Natural killer cell (primary cell): Measurements from ENCODE around the gene CEP104. TPM values are rescaled to one million over a fixed set of nuclear protein-coding genes. Genes with fewer than 3 reads are reported as not detected.

Experiments
- ATAC-seq, 3 donors: fragments of 150-1000 bp in 2 of 3; fragments of 200-7000 bp in 1 of 3; cut with Tn5 transposase; 1 replicate in 1 of 3; 2 replicates in 2 of 3; pipeline ENCODE4 v1.10.0; 2021; ENCODE audit warnings: mild to moderate bottlenecking in 2 of 3, moderate library complexity in 2 of 3
- DNase-seq, 2 donors: peaks; one replicate each; pipeline versions ENCODE4 v3.0.0 to v3.0.0-alpha.2; 2013 to 2021; ENCODE audit warnings: mixed read lengths in 1 of 2
- H3K27ac ChIP-seq: one replicate; pipeline ENCODE4 v1.5.1; 2013; ENCODE audit warnings: mild to moderate bottlenecking, low read length
- H3K27me3 ChIP-seq: one replicate; pipeline ENCODE4 v1.6.1; 2013; ENCODE audit warnings: low read length; ENCODE audit not compliant: control insufficient read depth, insufficient read depth
- H3K36me3 ChIP-seq: one replicate; pipeline ENCODE4 v1.6.1; 2013; ENCODE audit warnings: low read length; ENCODE audit not compliant: control insufficient read depth, insufficient read depth
- H3K4me1 ChIP-seq: one replicate; pipeline ENCODE4 v1.6.1; 2013; ENCODE audit warnings: low read length; ENCODE audit not compliant: control insufficient read depth, insufficient read depth
- H3K4me3 ChIP-seq: one replicate; pipeline ENCODE4 v1.5.1; 2013; ENCODE audit warnings: low read length
- H3K9me3 ChIP-seq: one replicate; pipeline ENCODE4 v1.6.1; 2013; ENCODE audit warnings: low read length; ENCODE audit not compliant: control insufficient read depth, insufficient read depth
- H3K27ac Mint-ChIP-seq, 2 donors: one replicate each; pipeline ENCODE4 v1.8.0; 2022; ENCODE audit warnings: mild to moderate bottlenecking in 2 of 2, mixed read lengths in 2 of 2, moderate library complexity in 1 of 2
- H3K27me3 Mint-ChIP-seq, 2 donors: one replicate each; pipeline ENCODE4 v1.8.0; 2022; ENCODE audit warnings: low read depth in 2 of 2, mixed read lengths in 2 of 2
- H3K36me3 Mint-ChIP-seq: one replicate; pipeline ENCODE4 v1.8.0; 2022; ENCODE audit warnings: mixed read lengths
- H3K4me1 Mint-ChIP-seq, 2 donors: one replicate each; pipeline ENCODE4 v1.8.0; 2022; ENCODE audit warnings: mixed read lengths in 2 of 2
- H3K4me3 Mint-ChIP-seq: one replicate; pipeline ENCODE4 v1.8.0; 2022; ENCODE audit warnings: mild to moderate bottlenecking, moderate library complexity, mixed read lengths
- H3K9me3 Mint-ChIP-seq, 2 donors: one replicate each; pipeline ENCODE4 v1.8.0; 2022; ENCODE audit warnings: mixed read lengths in 2 of 2
- CTCF ChIP-seq: fragments of 200-600 bp; IDR thresholded peaks from one replicate; pipeline ENCODE4 v1.8.0; 2022; ENCODE audit warnings: antibody characterized with exemption
- WGBS: methylation state at CpG from one replicate; pipeline ENCODE4 v1.1.7; 2013; ENCODE audit warnings: missing lambda C conversion rate; ENCODE audit not compliant: insufficient coverage; 5-methylcytosine and 5-hydroxymethylcytosine counted together
- intact Hi-C: fragments of 100-400 bp; cut with micrococcal nuclease; formaldehyde crosslinking; loops from one replicate; pipeline ENCODE4 v1.14.2; 2022
- total RNA-seq, 4 donors: library from RNA; stranded (reverse); fragments of 120-200 nt in 1 of 4; gene quantifications; one replicate each; pipeline versions ENCODE4 v1.2.3 to v1.2.4, GENCODE V29; 2013 to 2022

Gene CEP104
- total RNA-seq, 3 donors from 2014 or later (not counting 1 experiment from before 2014, with no cell fraction given) = 37.1 to 60.2 (median 51.8) TPM

- Histone ChIP-seq H3K4me3 (no peak overlapping the region), H3K27me3 (no peaks in the 10 kb centered on the region), H3K9me3 (no peaks in the 10 kb centered on the region), H3K27ac (no peak overlapping the region), H3K36me3 (peaks cover 68% of the 10 kb centered on the region), H3K4me1 (no peaks in the 10 kb centered on the region)
- no peak for TF ChIP-seq CTCF
- ATAC-seq (no peak), DNase-seq (no peak)
- peaks cover 34% of the 10 kb centered on the region for H3K36me3 Mint-ChIP-seq
- intact Hi-C loops = no loop called here
- no peaks in the 10 kb centered on the region for H3K4me1 Mint-ChIP-seq
- no peaks in the 10 kb centered on the region for H3K27me3 Mint-ChIP-seq
- H3K27ac Mint-ChIP-seq = no peak overlapping the region
- WGBS = 98% methylated on average over 10 of the region's 11 CpGs
- no peaks in the 10 kb centered on the region for H3K9me3 Mint-ChIP-seq
- no peak overlapping the region for H3K4me3 Mint-ChIP-seq
Observed at GRCh38 chr1:3836421-3836820, 20.6 kb downstream of the CEP104 start.

- H3K27ac Mint-ChIP-seq = no peak overlapping the region
- Histone ChIP-seq H3K9me3 (no peaks in the 10 kb centered on the region), H3K36me3 (peaks cover 73% of the 10 kb centered on the region), H3K27me3 (no peaks in the 10 kb centered on the region), H3K4me3 (no peak overlapping the region), H3K27ac (no peak overlapping the region), H3K4me1 (no peaks in the 10 kb centered on the region)
- WGBS = 98% methylated on average over 10 of the region's 10 CpGs
- DNase-seq (no peak), ATAC-seq (no peak)
- no peak for TF ChIP-seq CTCF
- peaks cover 43% of the 10 kb centered on the region for H3K36me3 Mint-ChIP-seq
- H3K4me3 Mint-ChIP-seq = no peak overlapping the region
- no peaks in the 10 kb centered on the region for H3K27me3 Mint-ChIP-seq
- no peaks in the 10 kb centered on the region for H3K9me3 Mint-ChIP-seq
- no peaks in the 10 kb centered on the region for H3K4me1 Mint-ChIP-seq
- intact Hi-C loops = no loop called here
Observed at GRCh38 chr1:3834701-3835100, 22.3 kb downstream of the CEP104 start.

GRCh38 chr1:3831689-3832088, 25.3 kb downstream of the CEP104 start:
- TF ChIP-seq CTCF = no peak

GRCh38 chr1:3828391-3828790, 28.6 kb downstream of the CEP104 start:
- Histone ChIP-seq H3K27me3 (no peaks in the 10 kb centered on the region), H3K27ac (no peak overlapping the region), H3K36me3 (peaks cover 63% of the 10 kb centered on the region), H3K9me3 (no peaks in the 10 kb centered on the region), H3K4me1 (no peaks in the 10 kb centered on the region), H3K4me3 (no peak overlapping the region)
- no peak for TF ChIP-seq CTCF
- no peaks in the 10 kb centered on the region for H3K27me3 Mint-ChIP-seq
- H3K9me3 Mint-ChIP-seq = no peaks in the 10 kb centered on the region
- WGBS = 97% methylated on average over 6 of the region's 8 CpGs
- ATAC-seq = no peak
- intact Hi-C loops = no loop called here
- DNase-seq = no peak
- H3K4me3 Mint-ChIP-seq = no peak overlapping the region
- no peak overlapping the region for H3K27ac Mint-ChIP-seq
- H3K36me3 Mint-ChIP-seq = peaks cover 39% of the 10 kb centered on the region
- H3K4me1 Mint-ChIP-seq = no peaks in the 10 kb centered on the region

More at GRCh38 chr1:3831689-3832088, 25.3 kb downstream of the CEP104 start:
- Mint-ChIP-seq H3K4me1 (no peaks in the 10 kb centered on the region), H3K27ac (no peak overlapping the region), H3K4me3 (no peak overlapping the region), H3K36me3 (peaks cover 44% of the 10 kb centered on the region), H3K27me3 (no peaks in the 10 kb centered on the region), H3K9me3 (no peaks in the 10 kb centered on the region)
- peaks cover 66% of the 10 kb centered on the region for H3K36me3 ChIP-seq
- H3K4me3 ChIP-seq = no peak overlapping the region
- no peak overlapping the region for H3K27ac ChIP-seq
- intact Hi-C loops = no loop called here
- no peaks in the 10 kb centered on the region for H3K27me3 ChIP-seq
- H3K4me1 ChIP-seq = no peaks in the 10 kb centered on the region
- no peak for ATAC-seq
- H3K9me3 ChIP-seq = no peaks in the 10 kb centered on the region
- 95% methylated on average over 4 of the region's 6 CpGs for WGBS
- DNase-seq = no peak
